ENCODE measurements around the gene ME1.

DNA sequence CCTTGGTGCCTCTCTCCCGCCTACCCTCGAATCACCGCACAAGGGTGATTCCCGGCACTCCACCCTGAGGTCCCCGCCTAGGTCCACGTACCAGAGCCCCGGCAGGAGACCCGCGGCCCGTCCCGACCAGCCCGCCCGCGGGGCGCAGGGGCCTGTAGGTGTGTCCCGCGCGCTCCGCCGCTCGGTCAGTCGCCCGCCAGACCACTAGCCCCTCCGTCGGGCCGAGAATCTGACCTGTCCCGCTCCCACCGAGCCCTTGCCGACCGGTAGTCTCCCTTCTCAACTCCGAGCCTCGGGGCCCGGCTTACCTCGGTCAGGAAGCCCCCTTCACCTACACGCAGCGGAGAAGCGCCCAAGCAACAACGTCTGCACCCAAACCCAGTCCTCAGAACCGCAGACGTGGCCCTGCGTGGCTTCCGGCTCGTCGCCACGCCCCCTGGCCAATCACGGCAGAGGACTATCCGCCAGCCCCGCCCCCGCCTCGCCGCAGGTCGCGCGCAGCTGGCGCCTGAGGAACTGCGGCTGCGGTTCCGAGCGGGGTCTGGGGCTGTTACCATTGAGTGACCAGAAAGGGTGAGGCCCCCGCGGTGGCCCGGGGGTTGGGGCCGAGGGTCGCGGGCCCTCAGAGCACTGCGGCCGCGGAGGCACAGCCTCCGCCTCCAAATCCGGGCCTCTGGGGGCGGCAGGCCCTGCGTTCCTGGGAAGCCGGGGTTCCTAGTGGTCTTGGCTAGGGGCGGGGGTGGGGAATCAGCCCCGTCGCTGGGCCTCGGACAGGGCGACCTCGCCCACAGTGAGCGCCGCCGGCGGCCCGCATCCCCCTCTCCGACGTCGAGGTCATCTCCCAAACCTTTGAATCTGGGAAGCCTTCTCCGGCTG lies 237.7 kb downstream of the ME1 start, which contains the start of the genes PGM3 and RWDD2A:
- TF ChIP-seq, protein P1, sequence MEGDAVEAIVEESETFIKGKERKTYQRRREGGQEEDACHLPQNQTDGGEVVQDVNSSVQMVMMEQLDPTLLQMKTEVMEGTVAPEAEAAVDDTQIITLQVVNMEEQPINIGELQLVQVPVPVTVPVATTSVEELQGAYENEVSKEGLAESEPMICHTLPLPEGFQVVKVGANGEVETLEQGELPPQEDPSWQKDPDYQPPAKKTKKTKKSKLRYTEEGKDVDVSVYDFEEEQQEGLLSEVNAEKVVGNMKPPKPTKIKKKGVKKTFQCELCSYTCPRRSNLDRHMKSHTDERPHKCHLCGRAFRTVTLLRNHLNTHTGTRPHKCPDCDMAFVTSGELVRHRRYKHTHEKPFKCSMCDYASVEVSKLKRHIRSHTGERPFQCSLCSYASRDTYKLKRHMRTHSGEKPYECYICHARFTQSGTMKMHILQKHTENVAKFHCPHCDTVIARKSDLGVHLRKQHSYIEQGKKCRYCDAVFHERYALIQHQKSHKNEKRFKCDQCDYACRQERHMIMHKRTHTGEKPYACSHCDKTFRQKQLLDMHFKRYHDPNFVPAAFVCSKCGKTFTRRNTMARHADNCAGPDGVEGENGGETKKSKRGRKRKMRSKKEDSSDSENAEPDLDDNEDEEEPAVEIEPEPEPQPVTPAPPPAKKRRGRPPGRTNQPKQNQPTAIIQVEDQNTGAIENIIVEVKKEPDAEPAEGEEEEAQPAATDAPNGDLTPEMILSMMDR (conservative IDR thresholded peaks at IDR 0.05 in 1 of 2, IDR thresholded peaks at IDR 0.05 in 1 of 2; ENCODE audit: extremely low read depth in 1 of 2, insufficient read depth in 1 of 2, low read depth in 1 of 2, low read length in 2 of 2), result no peak
- no peak for TF ChIP-seq EZH2 (IDR thresholded peaks at IDR 0.05; ENCODE audit: borderline replicate concordance, low read length)

All from mammary epithelial cell (primary cell).